ENCODE data around the gene TLE5.

The TLE5 gene

GRCh38 chr19:3102239-3103140, 40.2 kb upstream of the TLE5 start:
- H4K20me1 ChIP-seq (ENCODE audit: low read depth, low read length): no peaks in the 10 kb centered on the region
- H3K4me3 ChIP-seq (ENCODE audit: insufficient read depth, low read length, poor library complexity, severe bottlenecking): no peak overlapping the region
- no peak overlapping the region for H2AFZ ChIP-seq (ENCODE audit: low read depth, low read length, severe bottlenecking)
- no peak for TF ChIP-seq EZH2phosphoT487 (conservative IDR thresholded peaks at IDR 0.05; ENCODE audit: low read length)
- TF ChIP-seq CTCF (IDR thresholded peaks at IDR 0.05; ENCODE audit: insufficient read depth, low read length, poor library complexity, severe bottlenecking): no peak
- H3K4me2 ChIP-seq (ENCODE audit: low read depth, low read length, poor library complexity, severe bottlenecking): no peak overlapping the region
- no peak overlapping the region for H3K27ac ChIP-seq (ENCODE audit: low read depth, low read length)
- H3F3A ChIP-seq (ENCODE audit: insufficient read depth): no peaks in the 10 kb centered on the region
- no peaks in the 10 kb centered on the region for H3K36me3 ChIP-seq (ENCODE audit: low read length)
- H3K9me3 ChIP-seq (ENCODE audit: insufficient read depth, low read length): no peaks in the 10 kb centered on the region
- H3K9me2 ChIP-seq (replicated peaks; ENCODE audit: insufficient read depth, low read length): no peaks in the 10 kb centered on the region
- no peaks in the 10 kb centered on the region for H3K79me2 ChIP-seq (ENCODE audit: insufficient read depth, low read length)
- no peaks in the 10 kb centered on the region for H3K27me3 ChIP-seq (ENCODE audit: low read length)
- no peak overlapping the region for H3K9ac ChIP-seq (ENCODE audit: low read length)

- H3K9me3 ChIP-seq (ENCODE audit: insufficient read depth, low read length): no peaks in the 10 kb centered on the region
- H2AFZ ChIP-seq (ENCODE audit: low read depth, low read length, severe bottlenecking): no peak overlapping the region
- H3F3A ChIP-seq (ENCODE audit: insufficient read depth): no peaks in the 10 kb centered on the region
- no peaks in the 10 kb centered on the region for H3K79me2 ChIP-seq (ENCODE audit: insufficient read depth, low read length)
- H3K4me3 ChIP-seq (ENCODE audit: insufficient read depth, low read length, poor library complexity, severe bottlenecking): no peak overlapping the region
- no peak overlapping the region for H3K27ac ChIP-seq (ENCODE audit: low read depth, low read length)
- H3K27me3 ChIP-seq (ENCODE audit: low read length): no peaks in the 10 kb centered on the region
- H3K4me2 ChIP-seq (ENCODE audit: low read depth, low read length, poor library complexity, severe bottlenecking): no peak overlapping the region
- H3K9ac ChIP-seq (ENCODE audit: low read length): no peak overlapping the region
- TF ChIP-seq EZH2phosphoT487 (conservative IDR thresholded peaks at IDR 0.05; ENCODE audit: low read length) (no peak), CTCF (IDR thresholded peaks at IDR 0.05; ENCODE audit: insufficient read depth, low read length, poor library complexity, severe bottlenecking) (no peak)
- no peaks in the 10 kb centered on the region for H4K20me1 ChIP-seq (ENCODE audit: low read depth, low read length)
- no peaks in the 10 kb centered on the region for H3K36me3 ChIP-seq (ENCODE audit: low read length)
- no peaks in the 10 kb centered on the region for H3K9me2 ChIP-seq (replicated peaks; ENCODE audit: insufficient read depth, low read length)
These were observed 38.7 kb upstream of the TLE5 start for GRCh38 chr19:3100747-3101730.

GRCh38 chr19:3100331-3100730, 38.0 kb upstream of the TLE5 start:
- Histone ChIP-seq H3F3A (ENCODE audit: insufficient read depth) (no peaks in the 10 kb centered on the region), H4K20me1 (ENCODE audit: low read depth, low read length) (no peaks in the 10 kb centered on the region), H3K9me2 (replicated peaks; ENCODE audit: insufficient read depth, low read length) (no peaks in the 10 kb centered on the region), H3K36me3 (ENCODE audit: low read length) (no peaks in the 10 kb centered on the region), H3K27ac (ENCODE audit: low read depth, low read length) (no peak overlapping the region), H3K9me3 (ENCODE audit: insufficient read depth, low read length) (no peaks in the 10 kb centered on the region), H3K27me3 (ENCODE audit: low read length) (no peaks in the 10 kb centered on the region), H3K4me2 (ENCODE audit: low read depth, low read length, poor library complexity, severe bottlenecking) (no peak overlapping the region), H3K4me3 (ENCODE audit: insufficient read depth, low read length, poor library complexity, severe bottlenecking) (no peak overlapping the region), H3K9ac (ENCODE audit: low read length) (no peak overlapping the region), H3K79me2 (ENCODE audit: insufficient read depth, low read length) (no peaks in the 10 kb centered on the region), H2AFZ (ENCODE audit: low read depth, low read length, severe bottlenecking) (no peak overlapping the region)
- TF ChIP-seq CTCF (IDR thresholded peaks at IDR 0.05; ENCODE audit: insufficient read depth, low read length, poor library complexity, severe bottlenecking): no peak

Measured in SU-DHL-6 (cell line).